Erythroblast (primary cell): ENCODE measurements around the gene RYR2.

Experiments used
- DNase-seq, 2 experiments: peaks; one replicate each; lab custom pipeline; 2025; lab: John Stamatoyannopoulos, UW
- GATA1 ChIP-seq: IDR thresholded peaks from 2 replicates; pipeline ENCODE4 v1.6.1; 2011; ENCODE audit warnings: low read depth, mild to moderate bottlenecking, control low read depth, low read length, moderate library complexity
- POLR2A ChIP-seq: IDR thresholded peaks from 2 replicates; pipeline ENCODE4 v1.6.1; 2011; ENCODE audit warnings: mild to moderate bottlenecking, low read length

RYR2 gene

DNA sequence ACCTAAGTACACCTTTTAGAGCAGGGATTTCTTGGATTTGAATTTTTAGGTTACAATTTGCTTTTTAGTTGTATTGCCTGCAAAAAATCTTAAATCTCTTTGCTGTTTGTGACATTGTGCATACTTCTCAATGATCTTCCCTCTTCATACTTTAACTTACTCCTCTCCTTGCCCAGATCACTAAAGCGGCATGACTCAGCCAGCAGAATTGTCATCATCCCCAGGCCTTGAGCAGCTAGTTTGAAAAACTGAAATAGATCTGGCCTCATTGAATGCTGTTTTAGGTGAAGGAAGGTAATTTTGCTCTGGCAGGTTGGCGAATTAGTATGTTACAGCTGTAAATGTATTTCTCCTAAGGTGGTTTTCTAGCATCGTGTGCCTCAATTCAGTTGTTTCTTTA lies 145.9 kb downstream of the RYR2 start:
- DNase-seq, result no peak
- TF ChIP-seq POLR2A, result no peak
- TF ChIP-seq GATA1, result no peak

DNA sequence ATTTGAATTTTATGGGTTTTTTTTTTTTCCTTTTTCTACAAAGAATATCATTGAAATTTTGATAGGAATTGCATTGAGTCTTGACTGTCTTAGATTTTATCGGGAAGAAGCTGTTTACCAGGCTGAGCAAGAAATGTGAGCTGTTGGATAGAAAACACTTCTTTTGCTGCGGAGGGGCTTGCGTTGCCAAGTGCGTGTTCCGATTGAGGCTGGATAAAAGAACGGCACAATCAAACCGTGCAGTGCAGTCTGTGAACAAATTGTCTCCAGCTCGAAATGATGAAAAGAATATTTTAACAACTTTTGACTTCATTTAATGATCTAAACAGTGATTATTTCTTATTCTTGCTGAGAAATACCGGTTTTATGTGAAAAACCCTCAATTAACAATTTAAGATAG lies 149.4 kb downstream of the RYR2 start:
- TF ChIP-seq GATA1, result no peak
- no peak for TF ChIP-seq POLR2A
- no peak for DNase-seq

DNA sequence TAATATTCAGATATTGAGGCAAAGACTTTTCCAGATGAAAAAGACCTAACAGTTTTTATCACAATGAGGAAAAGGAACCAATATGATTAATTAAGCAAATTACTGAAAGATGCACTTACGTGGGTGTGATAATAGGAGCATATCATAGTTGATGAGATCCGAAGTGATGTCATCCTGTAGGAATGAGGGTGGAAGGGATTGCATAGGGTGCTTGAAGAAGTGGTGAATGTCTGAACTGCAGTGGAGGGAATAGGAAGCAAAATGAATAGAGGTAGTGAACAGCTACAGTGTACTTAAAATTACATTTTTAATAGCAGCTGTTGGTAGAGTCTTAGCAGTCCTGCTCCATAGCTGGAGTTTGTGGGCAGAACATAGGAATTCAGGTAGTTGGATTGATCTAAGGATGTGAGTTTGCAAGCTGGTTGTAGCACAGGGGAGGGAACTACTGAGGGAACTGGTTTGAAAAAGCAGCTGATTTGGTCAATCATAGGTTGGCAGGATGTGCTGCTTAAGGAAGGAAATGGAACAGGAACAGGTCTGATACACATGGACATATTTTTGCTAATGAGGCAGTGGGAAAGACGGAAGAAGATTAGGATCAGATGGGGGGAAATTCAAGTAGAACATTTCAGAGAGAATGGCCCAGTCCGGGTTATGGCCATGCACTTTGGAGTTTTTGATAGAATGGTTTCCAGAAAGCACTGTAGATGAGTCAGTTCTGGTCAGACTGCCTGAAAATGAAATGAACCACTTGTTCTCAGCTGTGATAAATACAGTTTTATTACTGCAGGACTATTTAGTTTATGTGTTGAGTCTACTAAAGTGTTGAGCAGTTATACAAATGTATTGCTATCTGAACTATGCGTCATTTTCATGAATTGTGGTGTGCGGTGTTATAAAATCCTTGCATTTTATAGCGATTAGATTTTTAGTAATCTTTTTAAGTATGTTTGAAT lies 155.8 kb downstream of the RYR2 start:
- DNase-seq, result no peak
- no peak for TF ChIP-seq GATA1
- TF ChIP-seq POLR2A, result no peak

DNA sequence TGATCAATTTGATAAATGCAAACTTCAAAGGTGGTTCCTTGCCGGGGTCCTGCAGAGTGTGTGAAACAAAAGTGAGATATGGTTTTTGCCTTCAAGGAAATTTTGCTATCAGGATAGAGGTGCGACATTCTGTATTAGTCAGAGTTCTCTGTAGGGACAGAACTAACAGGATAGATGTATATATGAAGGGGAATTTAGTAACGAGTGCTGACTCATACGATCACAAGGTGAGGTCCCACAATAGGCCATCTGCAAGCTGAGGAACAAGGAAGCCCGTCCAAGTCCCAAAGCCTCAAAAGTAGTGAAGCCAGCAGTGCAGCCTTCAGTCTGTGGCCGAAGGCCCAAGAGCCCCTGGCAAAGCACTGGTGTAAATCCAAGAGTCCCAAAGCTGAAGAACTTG lies 157.0 kb downstream of the RYR2 start:
- DNase-seq, result no peak
- TF ChIP-seq GATA1, result no peak
- TF ChIP-seq POLR2A, result no peak

DNA sequence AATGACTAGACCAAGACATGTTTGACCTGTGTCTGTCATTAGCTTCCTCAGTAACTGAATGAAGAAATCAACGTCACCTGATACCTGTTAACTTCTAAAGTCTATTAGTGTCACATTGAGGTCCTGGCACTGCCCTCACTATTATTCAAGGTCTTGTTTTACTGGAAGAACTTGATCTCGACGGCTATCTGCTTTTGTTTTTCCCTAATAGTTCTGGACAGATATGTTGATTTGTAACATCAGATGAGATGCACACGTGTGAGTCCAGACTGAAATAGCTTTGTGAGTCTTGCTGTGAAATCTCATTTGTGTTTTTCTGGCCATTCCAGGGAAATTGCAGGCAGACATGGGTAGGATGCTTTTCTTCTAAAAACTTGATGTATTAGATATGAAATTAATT lies 159.2 kb downstream of the RYR2 start:
- TF ChIP-seq GATA1 (no peak), POLR2A (no peak)
- DNase-seq, result no peak

DNA sequence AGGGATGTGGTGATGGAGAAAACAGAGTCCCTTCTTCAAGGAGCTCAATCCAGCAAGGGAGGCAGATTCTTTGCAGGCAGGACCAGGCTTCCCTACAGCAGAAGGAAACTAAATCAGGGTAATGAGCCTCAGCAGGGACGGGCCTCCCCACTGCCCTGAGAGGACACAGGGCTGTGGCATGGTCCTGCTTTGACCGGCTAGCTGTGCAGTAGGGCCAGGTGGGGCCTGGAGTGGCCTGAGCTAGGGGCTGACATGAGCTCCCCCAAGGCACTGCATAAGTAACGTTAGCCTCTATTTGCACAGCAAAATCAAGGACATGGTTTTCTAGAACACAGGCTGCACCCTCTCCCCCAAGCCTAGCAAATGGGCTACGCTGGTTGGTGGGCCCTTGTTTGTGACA lies 162.9 kb downstream of the RYR2 start:
- TF ChIP-seq GATA1 (no peak), POLR2A (no peak)
- no peak for DNase-seq

DNA sequence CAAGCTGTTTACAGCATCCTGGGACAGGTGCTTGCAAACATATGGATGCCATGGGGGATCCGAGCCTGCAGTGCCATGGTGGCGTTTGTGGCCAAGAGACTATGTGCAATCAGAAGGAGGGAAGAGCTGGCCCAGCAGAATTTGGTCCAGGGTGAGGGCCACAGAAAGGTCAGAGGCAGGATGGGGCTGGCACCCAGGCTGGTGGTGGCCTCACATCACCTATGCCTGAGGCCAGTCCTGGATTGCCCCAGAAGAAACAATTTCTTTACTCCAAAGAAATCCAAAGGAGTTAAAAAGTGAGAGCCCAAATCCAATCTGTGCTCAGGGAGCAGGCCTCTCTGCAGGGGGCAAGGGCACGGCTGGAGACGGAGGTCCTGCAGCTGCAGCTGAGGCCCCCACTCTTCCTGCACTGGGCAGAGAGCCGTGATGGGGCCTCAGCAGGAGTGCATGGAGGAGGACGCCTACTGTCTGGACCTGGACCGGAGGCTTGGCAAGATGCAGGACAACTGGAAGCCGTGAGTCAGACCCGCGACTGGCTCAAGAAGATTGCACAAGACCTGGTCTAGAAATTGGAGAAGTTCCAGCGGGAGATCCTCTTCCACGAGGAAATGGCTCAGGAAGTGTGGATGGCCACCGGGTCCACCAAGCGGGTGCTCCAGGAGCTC lies 163.5 kb downstream of the RYR2 start:
- TF ChIP-seq POLR2A, result no peak
- TF ChIP-seq GATA1, result no peak
- no peak for DNase-seq

DNA sequence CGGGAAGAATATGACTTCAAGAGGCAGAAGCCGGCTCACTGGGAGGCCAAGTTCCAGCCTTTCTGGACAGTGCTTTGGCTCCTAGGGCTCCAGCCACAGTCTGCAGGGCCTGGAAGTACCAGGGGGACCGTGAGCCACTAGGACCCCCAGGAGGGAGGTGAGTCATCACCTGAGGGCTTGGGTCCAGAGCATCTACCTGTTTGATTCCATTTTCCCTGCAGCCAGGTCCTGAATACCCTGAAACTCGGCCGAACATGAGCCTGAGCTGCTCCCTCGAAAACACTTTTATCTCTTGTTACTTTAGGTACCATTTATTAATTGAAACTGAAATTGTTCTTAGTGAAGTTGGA lies 164.1 kb downstream of the RYR2 start:
- no peak for DNase-seq
- no peak for TF ChIP-seq GATA1
- no peak for TF ChIP-seq POLR2A

DNA sequence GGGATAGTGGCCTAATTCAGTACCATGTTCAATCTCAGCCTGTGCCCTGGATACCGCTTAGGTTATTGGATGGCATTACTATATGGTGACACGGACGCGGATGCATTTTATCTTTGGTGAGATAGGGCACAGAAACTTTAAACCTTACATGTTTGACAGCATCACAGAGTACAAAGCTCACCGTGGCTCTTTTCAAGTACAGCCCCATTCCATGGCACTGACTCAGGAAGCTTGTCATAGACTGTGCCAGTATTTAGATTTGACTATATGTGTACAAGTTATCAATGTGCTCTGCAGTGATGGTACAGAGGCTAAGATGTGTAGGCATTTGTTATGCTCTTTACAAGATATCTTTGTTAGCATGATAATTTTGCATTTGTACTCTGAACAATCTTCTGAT lies 169.0 kb downstream of the RYR2 start:
- TF ChIP-seq POLR2A (no peak), GATA1 (no peak)
- DNase-seq, result no peak

DNA sequence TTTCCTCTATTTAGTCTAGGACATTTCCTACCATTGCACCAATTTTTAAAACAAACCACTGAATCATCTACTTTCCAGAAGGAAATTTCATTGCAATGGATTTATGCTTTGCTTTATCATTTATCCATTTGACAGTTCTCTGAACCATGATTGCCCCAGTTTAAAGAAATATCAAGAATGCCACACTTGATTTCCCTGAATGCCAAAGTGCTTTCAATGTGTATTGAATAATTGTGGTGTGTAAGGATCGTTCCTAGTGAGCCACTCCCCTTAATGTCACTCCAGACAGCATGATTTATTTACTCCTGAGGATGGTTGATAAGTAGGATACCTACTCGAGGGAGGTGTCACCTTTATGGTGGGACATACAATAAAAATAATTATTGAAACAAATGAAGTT lies 169.6 kb downstream of the RYR2 start:
- TF ChIP-seq GATA1, result no peak
- no peak for TF ChIP-seq POLR2A
- DNase-seq, result no peak

DNA sequence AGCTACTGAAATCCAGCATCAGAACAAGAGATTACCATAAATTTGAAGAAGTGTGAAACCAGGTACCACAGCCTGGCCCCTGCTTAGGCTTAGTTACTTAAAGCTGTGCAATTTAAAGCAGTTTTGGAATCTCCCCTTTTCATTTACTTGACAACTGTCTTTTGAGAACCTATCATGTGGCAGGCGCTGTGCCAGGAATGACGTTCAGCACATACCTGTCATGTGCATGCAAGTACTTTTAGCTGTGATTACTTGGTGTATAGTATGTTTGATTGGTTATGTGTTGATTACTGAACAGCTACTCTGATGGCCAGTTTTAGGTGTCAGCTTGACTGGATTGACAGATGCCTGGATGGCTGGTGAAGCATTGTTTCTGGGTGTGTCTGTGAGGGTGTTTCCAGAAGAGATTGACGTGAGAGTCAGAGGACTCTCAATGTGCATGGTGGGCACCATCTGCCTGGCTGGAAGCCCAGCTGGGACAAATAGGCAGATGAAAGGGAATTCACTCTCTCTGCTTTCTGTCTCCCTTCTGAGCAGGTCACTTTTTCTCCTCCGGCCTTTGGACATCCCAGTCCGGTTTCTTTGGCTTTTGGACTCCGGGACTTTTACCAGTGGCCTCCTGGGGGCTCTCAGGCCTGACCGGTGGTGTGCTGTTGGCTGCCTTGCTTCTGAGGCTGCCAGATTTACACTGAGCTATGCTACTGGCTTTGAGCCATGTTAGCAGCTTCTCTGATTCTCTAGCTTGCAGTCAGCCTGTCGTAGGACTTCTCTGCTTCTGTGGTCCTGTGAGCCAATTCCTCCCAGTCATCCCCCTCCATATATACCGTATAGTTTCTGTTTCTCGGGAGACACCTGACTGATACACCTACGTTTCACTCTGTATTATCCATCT lies 178.0 kb downstream of the RYR2 start:
- no peak for TF ChIP-seq GATA1
- DNase-seq, result no peak

DNA sequence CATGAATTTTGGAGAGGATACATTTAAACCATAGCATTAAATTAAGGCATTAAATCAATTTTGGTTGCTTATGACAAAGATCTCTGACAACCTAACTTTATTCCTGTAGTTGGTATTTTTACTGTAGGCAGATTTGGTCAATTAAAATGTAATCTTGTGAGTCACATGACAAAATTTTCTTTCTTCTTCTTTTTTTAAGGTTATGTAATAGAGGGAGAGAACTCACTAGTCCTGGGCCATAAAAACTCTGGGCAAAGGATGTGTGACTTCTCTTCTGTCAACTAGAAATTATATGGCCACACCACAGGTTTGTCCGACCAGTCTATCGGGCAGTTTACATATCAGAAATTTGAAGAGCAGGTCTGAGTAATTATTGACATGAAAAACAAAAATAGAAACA lies 181.4 kb downstream of the RYR2 start:
- TF ChIP-seq POLR2A (no peak), GATA1 (no peak)

DNA sequence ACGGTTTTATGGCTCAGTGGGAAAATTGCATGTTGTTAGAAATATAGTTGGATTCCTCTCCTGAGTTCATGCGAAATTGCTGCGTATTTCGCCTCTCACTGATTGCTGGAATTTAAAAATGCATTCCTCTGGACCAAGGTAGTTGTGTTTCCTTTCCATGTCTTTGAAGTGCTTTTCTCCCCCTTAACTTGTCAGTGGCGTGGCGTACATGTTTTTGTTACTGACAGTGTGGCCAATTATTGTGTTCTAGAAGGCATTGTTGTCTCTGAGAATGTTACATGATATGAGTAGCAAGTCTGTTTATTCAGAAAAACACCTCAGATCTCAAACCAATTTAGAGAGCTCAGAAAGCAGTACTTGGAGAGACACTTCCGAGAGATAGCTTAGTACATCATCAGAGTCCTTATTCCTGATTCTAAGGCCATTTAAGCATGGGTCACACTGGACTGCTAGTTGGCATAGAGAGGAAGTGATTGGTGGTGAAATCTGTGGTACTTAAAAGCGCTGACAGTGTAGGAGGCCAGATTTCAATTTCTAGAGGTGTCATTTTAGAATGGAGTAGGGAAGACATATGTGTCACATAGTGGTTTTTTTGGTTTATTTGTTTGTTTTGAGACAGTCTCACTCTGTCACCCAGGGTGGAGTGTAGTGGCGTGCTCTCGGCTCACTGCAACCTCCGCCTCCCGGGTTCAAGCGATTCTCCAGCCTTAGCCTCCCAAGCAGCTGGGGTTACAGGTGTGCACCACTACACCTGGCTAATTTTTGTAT lies 184.4 kb downstream of the RYR2 start:
- no peak for DNase-seq
- no peak for TF ChIP-seq GATA1
- no peak for TF ChIP-seq POLR2A

More for the DNA sequence above, 181.4 kb downstream of the RYR2 start:
- no peak for DNase-seq
